C4-2B (cell line): ENCODE results near the gene ZNF169.
"Not testable (repeated sequence)": the region's sequence is repeated elsewhere in the genome, so short reads cannot be mapped to it uniquely, and the experiment has no call there.

Experiments used
- H3K27ac ChIP-seq: fragments of 450-650 bp; 2 replicates; pipeline ENCODE4 v1.5.1; 2017
- CTCF ChIP-seq: fragments of 450-650 bp; conservative IDR thresholded peaks from 2 replicates; pipeline ENCODE4 v1.5.1; 2017; ENCODE audit warnings: mild to moderate bottlenecking
- ZFX ChIP-seq: fragments of 450-650 bp; IDR thresholded peaks from 2 replicates; pipeline ENCODE4 v1.6.1; 2017

Gene ZNF169

DNA sequence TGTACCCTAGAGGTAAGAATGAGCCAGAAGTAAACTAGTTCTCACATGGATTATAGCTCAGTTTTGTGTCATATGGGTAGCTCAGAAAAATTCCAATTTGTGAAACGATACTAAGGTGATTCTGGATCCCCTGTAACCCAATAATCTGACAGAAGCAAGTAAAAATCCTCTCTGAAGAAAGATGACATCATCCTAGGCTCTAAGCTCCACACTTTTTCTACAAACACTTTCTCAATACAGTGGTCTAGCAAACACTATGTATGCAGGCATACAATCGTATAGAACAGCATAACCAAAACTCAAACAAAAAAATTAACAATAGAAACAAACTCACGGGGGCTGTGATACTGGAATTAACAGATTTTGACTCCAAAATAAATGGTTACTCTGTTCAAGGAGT lies 26.7 kb upstream of the ZNF169 start:
- no peak overlapping the region for H3K27ac ChIP-seq
- no peak for TF ChIP-seq CTCF
- TF ChIP-seq ZFX: no peak

GRCh38 chr9:94241098-94241497 lies 18.0 kb upstream of the ZNF169 start:
- not testable (repeated sequence) for H3K27ac ChIP-seq

- TF ChIP-seq ZFX (no peak), CTCF (no peak)
- no peak overlapping the region for H3K27ac ChIP-seq
Measured at GRCh38 chr9:94245651-94246050, 13.4 kb upstream of the ZNF169 start.

DNA sequence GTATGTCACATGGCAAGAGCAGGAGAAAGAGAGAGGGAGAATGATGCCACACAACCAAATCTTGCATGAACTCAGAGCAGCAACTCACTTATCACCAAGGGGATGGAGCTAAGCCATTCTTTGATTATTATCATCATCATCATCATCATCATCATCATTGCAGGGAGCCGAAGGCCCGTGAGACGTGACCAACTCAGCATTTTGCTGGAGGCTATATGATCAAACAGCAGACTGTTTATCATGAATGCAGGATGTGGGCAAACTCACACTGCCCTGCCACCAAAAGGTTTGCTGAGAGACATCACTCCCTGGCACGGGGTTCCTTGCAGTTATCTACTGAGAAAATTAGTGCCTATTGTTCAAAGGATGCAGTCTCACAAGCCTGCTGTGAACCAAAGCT lies 8.6 kb upstream of the ZNF169 start:
- no peak overlapping the region for H3K27ac ChIP-seq
- TF ChIP-seq ZFX (no peak), CTCF (no peak)

DNA sequence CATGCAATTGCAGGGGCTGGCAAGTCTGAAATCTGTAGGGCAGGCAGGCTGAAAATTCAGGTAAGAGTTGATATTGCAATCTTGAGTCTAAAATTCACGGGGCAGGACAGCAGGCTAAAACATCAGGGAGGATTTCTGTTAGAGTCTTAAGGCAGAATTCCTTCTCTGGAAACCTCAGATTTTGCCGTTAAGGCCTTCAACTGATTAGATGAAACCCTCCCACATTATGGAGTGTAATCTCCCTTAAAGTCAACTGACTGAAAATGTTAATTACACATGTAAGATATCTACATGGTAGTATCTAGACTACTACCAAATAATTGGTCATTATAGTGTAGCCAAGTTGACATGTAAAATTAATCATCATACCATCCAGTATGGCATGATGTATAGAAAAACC lies 3.1 kb upstream of the ZNF169 start:
- TF ChIP-seq ZFX: no peak
- no peak for TF ChIP-seq CTCF
- no peak overlapping the region for H3K27ac ChIP-seq

DNA sequence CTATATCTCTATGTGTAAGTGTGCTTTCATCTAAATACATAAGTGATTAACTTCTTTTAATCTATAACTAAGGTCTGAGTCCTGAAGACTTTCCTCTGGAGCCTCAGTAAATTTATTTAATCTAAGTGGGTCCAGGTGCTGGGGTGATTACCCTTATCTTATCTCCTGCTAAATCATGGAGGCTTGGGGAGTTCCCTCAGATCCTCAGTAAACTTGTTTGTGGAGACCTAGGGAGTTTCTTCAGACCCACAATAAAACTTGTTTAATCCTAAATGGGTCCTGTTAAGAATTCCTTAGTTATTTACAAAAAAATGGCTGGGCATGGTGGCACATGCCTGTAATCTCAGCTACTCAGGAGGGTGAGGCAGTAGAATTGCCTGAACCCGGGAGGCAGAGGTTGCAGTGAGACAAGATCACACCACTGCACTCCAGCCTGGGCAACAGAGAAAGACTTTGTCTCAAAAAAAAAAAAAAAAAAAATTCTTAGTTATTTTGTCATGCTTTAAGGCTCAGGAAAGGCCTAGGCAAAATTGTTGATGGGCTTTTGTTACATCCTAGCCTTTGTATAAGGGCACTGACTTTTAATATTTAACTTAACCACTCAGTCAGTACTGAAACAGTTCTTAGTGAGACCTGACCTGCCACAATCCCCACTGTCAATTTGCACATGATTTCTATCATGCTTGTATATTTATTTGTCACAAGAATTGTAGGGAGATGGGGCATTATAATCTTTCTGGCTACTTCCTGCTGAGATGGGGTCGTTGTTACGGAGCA lies 6.7 kb downstream of the ZNF169 start:
- H3K27ac ChIP-seq: not testable (repeated sequence)

GRCh38 chr9:94269264-94269663 lies 10.2 kb downstream of the ZNF169 start:
- TF ChIP-seq ZFX (no peak), CTCF (no peak)
- no peak overlapping the region for H3K27ac ChIP-seq

DNA sequence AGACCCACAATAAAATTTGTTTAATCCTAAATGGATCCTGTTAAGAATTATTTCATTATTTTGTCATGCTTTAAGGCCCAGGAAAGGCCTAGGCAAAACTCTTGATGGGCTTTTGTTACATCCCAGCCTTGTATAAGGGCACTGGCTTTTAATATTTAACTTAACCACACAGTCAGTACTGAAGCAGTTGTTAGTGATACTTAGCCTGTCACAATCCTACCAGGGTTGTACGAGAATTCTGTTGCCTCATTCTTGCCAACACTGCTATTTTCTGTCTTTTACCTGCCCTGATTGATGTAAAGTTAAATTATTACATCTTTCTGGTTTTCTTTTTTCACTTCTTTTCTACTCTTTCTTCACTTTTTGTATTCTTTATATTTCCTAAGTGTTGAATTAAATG lies 10.9 kb downstream of the ZNF169 start:
- TF ChIP-seq CTCF: no peak
- TF ChIP-seq ZFX: no peak
- no peak overlapping the region for H3K27ac ChIP-seq

DNA sequence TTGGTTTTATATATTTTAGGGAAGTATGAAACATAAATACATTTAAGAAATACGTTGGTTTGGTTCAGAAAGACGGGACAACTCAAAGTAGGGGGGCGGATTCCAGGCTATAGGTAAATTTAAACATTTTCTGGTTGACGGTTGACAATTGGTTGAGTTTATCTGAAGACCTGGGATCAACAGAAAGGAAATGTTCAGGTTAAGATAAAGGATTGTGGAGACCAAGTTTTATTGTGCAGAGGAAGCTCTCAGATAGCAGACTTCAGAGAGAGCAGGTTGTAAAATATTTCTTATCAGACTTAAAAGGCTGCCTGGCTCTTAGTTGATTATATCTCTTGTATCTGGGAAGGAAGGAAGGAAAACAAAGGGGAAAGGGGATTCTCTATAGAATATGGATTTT lies 17.9 kb downstream of the ZNF169 start:
- not testable (repeated sequence) for H3K27ac ChIP-seq
